8988T (cell line): ENCODE data around the gene MAF.

Source experiments
- DNase-seq: peaks from one replicate; pipeline ENCODE4 v3.0.0; 2011

The MAF gene

GRCh38 chr16:79610771-79611170, 10.2 kb upstream of the MAF start:
- no peak for DNase-seq

- no peak for DNase-seq
These were observed 9.3 kb upstream of the MAF start for GRCh38 chr16:79609861-79610260.

GRCh38 chr16:79608976-79609375, 8.4 kb upstream of the MAF start:
- DNase-seq, result no peak

GRCh38 chr16:79607587-79607986, 7.0 kb upstream of the MAF start:
- no peak for DNase-seq

- DNase-seq, result no peak
These were observed 5.5 kb upstream of the MAF start for GRCh38 chr16:79605999-79606398.

- no peak for DNase-seq
These were observed 2.5 kb upstream of the MAF start for GRCh38 chr16:79603055-79603454.

GRCh38 chr16:79602628-79603014, 2.1 kb upstream of the MAF start:
- no peak for DNase-seq

GRCh38 chr16:79601931-79602627, 1.5 kb upstream of the MAF start:
- peak; percentile 62 for DNase-seq

- peak; percentile 65 for DNase-seq
These were observed 774 bp upstream of the MAF start for GRCh38 chr16:79601092-79601930.

GRCh38 chr16:79599837-79600637, 500 bp downstream of the MAF start:
- DNase-seq, result peak; percentile 89

- peak; percentile 87 for DNase-seq
These were observed 1.2 kb downstream of the MAF start for GRCh38 chr16:79599256-79599836.

GRCh38 chr16:79598348-79599181, 2.0 kb downstream of the MAF start:
- peak; percentile 97 for DNase-seq

GRCh38 chr16:79598063-79598347, 2.5 kb downstream of the MAF start:
- no peak for DNase-seq

- no peak for DNase-seq
These were observed 3.1 kb downstream of the MAF start for GRCh38 chr16:79597277-79598062.

GRCh38 chr16:79595931-79596450, 4.5 kb downstream of the MAF start:
- DNase-seq, result no peak

GRCh38 chr16:79595231-79595641, 5.3 kb downstream of the MAF start:
- DNase-seq, result no peak

- DNase-seq, result no peak
These were observed 6.8 kb downstream of the MAF start for GRCh38 chr16:79593754-79594153.

- no peak for DNase-seq
These were observed 7.4 kb downstream of the MAF start for GRCh38 chr16:79593074-79593531.

- no peak for DNase-seq
These were observed 8.4 kb downstream of the MAF start for GRCh38 chr16:79592186-79592585.

GRCh38 chr16:79589601-79590102, 10.9 kb downstream of the MAF start:
- no peak for DNase-seq

- no peak for DNase-seq
These were observed 12.6 kb downstream of the MAF start for GRCh38 chr16:79587897-79588296.
